Osteoblast (primary cell): ENCODE data around the gene HNRNPA3. TPM values are rescaled to one million over a fixed set of nuclear protein-coding genes. Genes with fewer than 3 reads are reported as not detected.

ENCODE experiments used
- DNase-seq: peaks from one replicate; pipeline ENCODE4 v3.0.0; 2011; ENCODE audit warnings: low spot score, mixed read lengths; ENCODE audit not compliant: insufficient read length; ENCODE audit errors: missing footprints
- H2AFZ ChIP-seq: 2 replicates; pipeline ENCODE4 v1.6.0; 2011; ENCODE audit warnings: mild to moderate bottlenecking, low read length
- H3K27ac ChIP-seq: 2 replicates; pipeline ENCODE4 v1.5.1; 2011; ENCODE audit warnings: mild to moderate bottlenecking, low read depth, low read length, moderate library complexity
- H3K27me3 ChIP-seq: 2 replicates; pipeline ENCODE4 v1.6.0; 2012; ENCODE audit warnings: mild to moderate bottlenecking, control low read depth, inconsistent platforms, low read length, moderate library complexity; ENCODE audit not compliant: insufficient read depth
- H3K36me3 ChIP-seq: 2 replicates; pipeline ENCODE4 v1.5.1; 2011; ENCODE audit warnings: mild to moderate bottlenecking, low read length, control low read depth, moderate library complexity; ENCODE audit not compliant: insufficient read depth
- H3K4me1 ChIP-seq: 2 replicates; pipeline ENCODE4 v1.5.1; 2011; ENCODE audit warnings: mild to moderate bottlenecking, low read length, control low read depth, moderate library complexity; ENCODE audit not compliant: insufficient read depth
- H3K4me2 ChIP-seq: 2 replicates; pipeline ENCODE4 v1.6.0; 2011; ENCODE audit warnings: mild to moderate bottlenecking, low read length; ENCODE audit not compliant: insufficient read depth
- H3K4me3 ChIP-seq: fragments of 200-600 bp; sonication (generic); 3 replicates; pipeline ENCODE4 v1.5.1; 2012; ENCODE audit warnings: mild to moderate bottlenecking, low read length, inconsistent platforms; ENCODE audit not compliant: insufficient read depth
- H3K79me2 ChIP-seq: 2 replicates; pipeline ENCODE4 v1.6.0; 2012; ENCODE audit warnings: mild to moderate bottlenecking, low read length, control low read depth, inconsistent platforms; ENCODE audit not compliant: insufficient read depth
- H3K9me3 ChIP-seq: 2 replicates; pipeline ENCODE4 v1.5.1; 2011; ENCODE audit warnings: low read depth, low read length, control low read depth
- H4K20me1 ChIP-seq: 2 replicates; pipeline ENCODE4 v1.6.0; 2012; ENCODE audit warnings: mild to moderate bottlenecking, low read length, control low read depth; ENCODE audit not compliant: insufficient read depth
- total RNA-seq: library from RNA; depleted of rRNA; stranded (reverse); fragments of >200 nt; gene quantifications from 2 replicates; pipeline ENCODE4 v1.2.3, GENCODE V29; 2012
- TF ChIP-seq, protein P1 (sequence below): IDR thresholded peaks from 2 replicates; pipeline ENCODE4 v1.5.1; 2011; ENCODE audit warnings: mild to moderate bottlenecking, low read depth, low read length, moderate library complexity; ENCODE audit errors: extremely low read depth

HNRNPA3 gene
- total RNA-seq, 1 donor: 21.4 TPM

GRCh38 chr2:177247693-177248262 lies 35.2 kb downstream of the HNRNPA3 start:
- Histone ChIP-seq H4K20me1 (peaks cover 59% of the 10 kb centered on the region), H3K27me3 (no peaks in the 10 kb centered on the region), H3K27ac (no peak overlapping the region), H2AFZ (no peak overlapping the region), H3K79me2 (peaks cover 98% of the 10 kb centered on the region), H3K9me3 (no peaks in the 10 kb centered on the region), H3K36me3 (peaks cover 13% of the 10 kb centered on the region), H3K4me2 (no peak overlapping the region), H3K4me3 (no peak overlapping the region), H3K4me1 (peaks cover 40% of the 10 kb centered on the region)
- TF ChIP-seq, protein P1, sequence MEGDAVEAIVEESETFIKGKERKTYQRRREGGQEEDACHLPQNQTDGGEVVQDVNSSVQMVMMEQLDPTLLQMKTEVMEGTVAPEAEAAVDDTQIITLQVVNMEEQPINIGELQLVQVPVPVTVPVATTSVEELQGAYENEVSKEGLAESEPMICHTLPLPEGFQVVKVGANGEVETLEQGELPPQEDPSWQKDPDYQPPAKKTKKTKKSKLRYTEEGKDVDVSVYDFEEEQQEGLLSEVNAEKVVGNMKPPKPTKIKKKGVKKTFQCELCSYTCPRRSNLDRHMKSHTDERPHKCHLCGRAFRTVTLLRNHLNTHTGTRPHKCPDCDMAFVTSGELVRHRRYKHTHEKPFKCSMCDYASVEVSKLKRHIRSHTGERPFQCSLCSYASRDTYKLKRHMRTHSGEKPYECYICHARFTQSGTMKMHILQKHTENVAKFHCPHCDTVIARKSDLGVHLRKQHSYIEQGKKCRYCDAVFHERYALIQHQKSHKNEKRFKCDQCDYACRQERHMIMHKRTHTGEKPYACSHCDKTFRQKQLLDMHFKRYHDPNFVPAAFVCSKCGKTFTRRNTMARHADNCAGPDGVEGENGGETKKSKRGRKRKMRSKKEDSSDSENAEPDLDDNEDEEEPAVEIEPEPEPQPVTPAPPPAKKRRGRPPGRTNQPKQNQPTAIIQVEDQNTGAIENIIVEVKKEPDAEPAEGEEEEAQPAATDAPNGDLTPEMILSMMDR: no peak
- DNase-seq: no peak

DNA sequence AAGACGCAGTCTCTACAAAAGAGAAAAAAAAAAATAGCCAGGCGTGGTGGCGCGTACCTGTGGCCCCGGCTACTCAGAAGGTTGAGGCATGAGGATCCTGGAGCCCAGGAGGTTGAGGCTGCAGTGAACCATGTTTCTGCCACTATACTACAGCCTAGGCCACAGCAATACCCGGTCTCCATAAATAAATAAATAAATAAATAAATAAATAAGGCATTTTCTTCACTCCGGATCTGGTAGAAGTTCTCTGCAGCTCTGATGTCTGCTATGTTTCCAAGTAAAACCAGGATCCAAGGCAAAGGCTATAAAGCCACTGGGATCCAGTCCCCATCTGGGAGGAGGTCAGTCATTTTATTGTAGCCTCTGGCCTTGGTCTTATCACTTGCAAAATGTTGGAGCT lies 36.4 kb downstream of the HNRNPA3 start:
- Histone ChIP-seq H2AFZ (no peak overlapping the region), H3K27ac (no peak overlapping the region), H3K36me3 (peaks cover 22% of the 10 kb centered on the region), H3K79me2 (peaks cover 99% of the 10 kb centered on the region), H3K9me3 (no peaks in the 10 kb centered on the region), H3K4me3 (no peak overlapping the region), H4K20me1 (peaks cover 67% of the 10 kb centered on the region), H3K4me1 (peaks cover 32% of the 10 kb centered on the region), H3K4me2 (no peak overlapping the region), H3K27me3 (no peaks in the 10 kb centered on the region)
- no peak for DNase-seq
- TF ChIP-seq, protein P1: no peak

DNA sequence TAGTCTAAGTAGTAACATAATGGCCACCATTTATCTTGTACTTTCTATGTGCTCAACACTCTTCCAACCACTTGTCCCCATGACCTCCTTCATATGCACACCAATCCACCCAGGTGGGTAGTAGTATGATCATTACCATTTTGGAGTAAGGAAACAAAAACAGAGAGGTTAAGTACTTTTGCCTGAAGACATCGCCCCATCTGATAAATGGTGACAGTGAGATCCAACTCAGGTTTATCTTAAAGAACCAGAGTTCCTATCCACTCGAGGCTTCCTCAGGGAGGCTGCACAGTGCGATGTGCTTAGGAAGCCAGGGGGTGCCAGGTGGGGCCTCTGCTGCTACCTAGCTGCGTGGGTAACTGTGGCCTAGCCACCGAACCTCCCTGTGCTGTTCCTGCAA lies 37.9 kb downstream of the HNRNPA3 start:
- peaks cover 99% of the 10 kb centered on the region for H3K79me2 ChIP-seq
- no peak overlapping the region for H3K4me3 ChIP-seq
- peaks cover 71% of the 10 kb centered on the region for H4K20me1 ChIP-seq
- no peak overlapping the region for H2AFZ ChIP-seq
- no peak overlapping the region for H3K4me2 ChIP-seq
- H3K4me1 ChIP-seq: peaks cover 30% of the 10 kb centered on the region
- no peaks in the 10 kb centered on the region for H3K27me3 ChIP-seq
- peaks cover 29% of the 10 kb centered on the region for H3K36me3 ChIP-seq
- H3K9me3 ChIP-seq: no peaks in the 10 kb centered on the region
- TF ChIP-seq, protein P1: no peak
- H3K27ac ChIP-seq: peak overlapping the region; percentile 73
- DNase-seq: no peak

DNA sequence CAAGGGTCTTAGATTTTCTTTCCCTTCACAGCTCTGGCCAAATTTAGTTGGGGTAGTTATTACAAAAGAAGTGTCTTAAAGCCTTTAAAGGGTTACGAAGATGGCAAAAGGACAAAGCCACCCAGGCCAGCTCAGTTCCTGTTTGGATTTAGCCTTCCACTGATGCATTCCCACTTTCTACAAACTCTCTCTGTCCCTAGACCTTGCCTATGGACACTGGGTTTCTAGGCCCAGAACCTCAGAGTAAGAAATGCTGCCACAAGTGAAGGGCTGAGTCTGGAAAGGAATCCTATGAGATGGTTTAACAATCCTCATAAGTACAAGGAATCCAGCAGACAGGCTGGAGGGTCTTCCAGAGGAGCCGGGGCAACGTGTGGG lies 38.6 kb downstream of the HNRNPA3 start:
- Histone ChIP-seq H2AFZ (no peak overlapping the region), H4K20me1 (peaks cover 78% of the 10 kb centered on the region), H3K36me3 (peaks cover 29% of the 10 kb centered on the region), H3K4me3 (no peak overlapping the region), H3K27me3 (no peaks in the 10 kb centered on the region), H3K27ac (peak overlapping the region; percentile 73), H3K79me2 (peaks cover 100% of the 10 kb centered on the region), H3K4me1 (peaks cover 32% of the 10 kb centered on the region), H3K4me2 (no peak overlapping the region), H3K9me3 (no peaks in the 10 kb centered on the region)
- TF ChIP-seq, protein P1: no peak
- DNase-seq: no peak
